Measurements from ENCODE around the gene BBS4.
A peak's percentile ranks its signal among the peaks of the same experiment; 100 is the strongest.
"Not testable (repeated sequence)": the region's sequence is repeated elsewhere in the genome, so short reads cannot be mapped to it uniquely, and the experiment has no call there.

BBS4 gene

DNA sequence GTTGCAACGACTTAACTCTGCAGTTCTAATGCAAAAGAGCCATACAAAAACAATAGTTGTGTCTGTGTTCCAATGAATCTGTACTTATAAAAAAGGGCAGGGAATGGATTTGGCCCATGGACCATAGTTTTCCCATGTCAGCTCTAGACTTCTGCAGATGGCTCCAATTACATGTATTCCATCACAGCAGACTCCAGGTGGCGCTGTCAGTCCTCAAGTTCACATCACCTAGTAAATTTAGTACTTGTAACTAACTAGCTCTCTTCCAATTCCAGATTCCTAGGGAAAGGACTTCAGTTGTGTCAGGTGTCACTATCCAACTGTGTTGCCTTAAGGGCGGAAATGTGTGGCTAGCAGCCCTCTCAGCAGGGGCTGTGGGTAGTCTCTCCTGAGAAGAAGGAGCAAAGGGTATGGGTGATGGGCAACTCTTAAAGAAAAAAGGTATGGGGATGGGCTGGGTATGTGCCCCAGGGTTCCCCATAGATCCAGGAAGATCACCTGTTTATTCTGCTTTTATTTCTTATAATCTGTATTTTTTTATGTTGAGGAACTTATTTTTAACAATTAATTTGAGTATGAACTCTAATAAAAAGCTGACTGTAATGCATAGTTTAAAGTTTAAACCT is 36.2 kb downstream of the BBS4 start:
- no peaks in the 10 kb centered on the region for H3K9me3 ChIP-seq (replicated peaks in 1 of 2; ENCODE audit: control insufficient read depth in 2 of 2, insufficient read depth in 1 of 2, low read depth in 1 of 2, low read length in 2 of 2)
- H3K79me1 ChIP-seq (ENCODE audit: low read depth, low read length) = no peaks in the 10 kb centered on the region
- peak; percentile 51 for DNase-seq (ENCODE audit: low spot score)
- H3K27me3 ChIP-seq (ENCODE audit: control insufficient read depth in 3 of 3, insufficient read depth in 3 of 3, low read depth in 1 of 3, low read length in 3 of 3) = no peaks in the 10 kb centered on the region
- H3K4me3 ChIP-seq (ENCODE audit: low read length in 2 of 2) = no peak overlapping the region
- no peak overlapping the region for H2AFZ ChIP-seq (ENCODE audit: low read length)
- no CpG with 5 or more reads among the region's 3 CpGs for WGBS, 2 donors (ENCODE audit: extremely low coverage in 2 of 2, insufficient read length in 2 of 2, insufficient replicate concordance in 1 of 2)
- H3K9ac ChIP-seq (ENCODE audit: low read depth, low read length, poor library complexity) = no peak overlapping the region
- no peak overlapping the region for H3K14ac ChIP-seq (ENCODE audit: low read length)
- H3K18ac ChIP-seq (ENCODE audit: low read length) = no peak overlapping the region
- H2BK15ac ChIP-seq (ENCODE audit: low read length) = no peak overlapping the region
- H2BK12ac ChIP-seq (ENCODE audit: low read length) = no peak overlapping the region
- H3K4ac ChIP-seq (ENCODE audit: low read length) = no peak overlapping the region
- no peak overlapping the region for H4K91ac ChIP-seq (ENCODE audit: low read depth, low read length, poor library complexity)
- H2BK120ac ChIP-seq (ENCODE audit: low read depth, low read length) = no peak overlapping the region
- no peak overlapping the region for H2BK5ac ChIP-seq (ENCODE audit: low read length)
- H3K4me1 ChIP-seq (ENCODE audit: control insufficient read depth in 2 of 2, insufficient read depth in 1 of 2, low read depth in 1 of 2, low read length in 2 of 2) = peaks cover 0 to 1% of the 10 kb centered on the region in 2 donors
- no peak overlapping the region for H2AK5ac ChIP-seq (ENCODE audit: low read depth, low read length)
- H4K8ac ChIP-seq (ENCODE audit: low read depth, low read length) = no peak overlapping the region
- no peak overlapping the region for H3K23ac ChIP-seq (ENCODE audit: low read depth, low read length, poor library complexity)
- peaks cover 2 to 40% of the 10 kb centered on the region in 2 donors for H3K36me3 ChIP-seq (replicated peaks in 1 of 2; ENCODE audit: control insufficient read depth in 2 of 2, insufficient read depth in 2 of 2, low read length in 2 of 2)
- H3K27ac ChIP-seq (replicated peaks; ENCODE audit: low read length) = no peak overlapping the region
- H3K4me2 ChIP-seq (ENCODE audit: insufficient read depth, low read length, poor library complexity, severe bottlenecking) = no peak overlapping the region

DNA sequence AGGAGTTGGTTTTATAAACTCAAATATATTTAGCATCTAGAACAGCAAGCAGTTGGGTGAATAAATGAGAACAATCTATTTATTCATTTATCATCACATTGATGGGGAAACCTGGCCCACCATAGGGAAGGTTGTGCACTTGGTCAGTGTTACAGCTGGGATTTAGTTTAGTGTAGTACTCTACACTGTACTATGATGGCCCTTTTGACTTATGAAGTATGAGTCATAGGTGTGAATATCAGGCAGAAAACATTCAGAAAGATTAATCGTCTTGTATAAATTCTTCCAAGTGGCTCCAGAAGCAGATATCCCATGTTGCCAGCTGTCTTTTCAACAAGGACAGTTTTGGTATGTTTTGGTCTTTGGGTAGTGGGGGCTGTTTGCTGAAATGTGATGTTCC is 38.0 kb downstream of the BBS4 start:
- no peak overlapping the region for H4K8ac ChIP-seq (ENCODE audit: low read depth, low read length)
- no peak for DNase-seq (ENCODE audit: low spot score)
- no peak overlapping the region for H2AFZ ChIP-seq (ENCODE audit: low read length)
- H3K4me1 ChIP-seq (ENCODE audit: control insufficient read depth in 2 of 2, insufficient read depth in 1 of 2, low read depth in 1 of 2, low read length in 2 of 2) = peaks cover 0 to 1% of the 10 kb centered on the region in 2 donors
- no peak overlapping the region for H3K4me3 ChIP-seq (ENCODE audit: low read length in 2 of 2)
- H3K9ac ChIP-seq (ENCODE audit: low read depth, low read length, poor library complexity) = no peak overlapping the region
- no peak overlapping the region for H2BK12ac ChIP-seq (ENCODE audit: low read length)
- H2AK5ac ChIP-seq (ENCODE audit: low read depth, low read length) = no peak overlapping the region
- no peak overlapping the region for H3K23ac ChIP-seq (ENCODE audit: low read depth, low read length, poor library complexity)
- H3K4ac ChIP-seq (ENCODE audit: low read length) = no peak overlapping the region
- no peak overlapping the region for H2BK120ac ChIP-seq (ENCODE audit: low read depth, low read length)
- H2BK5ac ChIP-seq (ENCODE audit: low read length) = no peak overlapping the region
- no CpG with 5 or more reads among the region's 1 CpG for WGBS, 2 donors (ENCODE audit: extremely low coverage in 2 of 2, insufficient read length in 2 of 2, insufficient replicate concordance in 1 of 2)
- no peaks in the 10 kb centered on the region for H3K27me3 ChIP-seq (ENCODE audit: control insufficient read depth in 3 of 3, insufficient read depth in 3 of 3, low read depth in 1 of 3, low read length in 3 of 3)
- no peak overlapping the region for H3K14ac ChIP-seq (ENCODE audit: low read length)
- H3K9me3 ChIP-seq (replicated peaks in 1 of 2; ENCODE audit: control insufficient read depth in 2 of 2, insufficient read depth in 1 of 2, low read depth in 1 of 2, low read length in 2 of 2) = no peaks in the 10 kb centered on the region
- no peak overlapping the region for H2BK15ac ChIP-seq (ENCODE audit: low read length)
- H3K36me3 ChIP-seq (replicated peaks in 1 of 2; ENCODE audit: control insufficient read depth in 2 of 2, insufficient read depth in 2 of 2, low read length in 2 of 2) = peaks cover 4 to 32% of the 10 kb centered on the region in 2 donors
- H3K18ac ChIP-seq (ENCODE audit: low read length) = no peak overlapping the region
- no peak overlapping the region for H3K4me2 ChIP-seq (ENCODE audit: insufficient read depth, low read length, poor library complexity, severe bottlenecking)
- H4K91ac ChIP-seq (ENCODE audit: low read depth, low read length, poor library complexity) = no peak overlapping the region
- H3K79me1 ChIP-seq (ENCODE audit: low read depth, low read length) = no peaks in the 10 kb centered on the region
- H3K27ac ChIP-seq (replicated peaks; ENCODE audit: low read length) = no peak overlapping the region

GRCh38 chr15:72725446-72725845 is 39.4 kb downstream of the BBS4 start:
- Histone ChIP-seq H3K9me3 (replicated peaks in 1 of 2; ENCODE audit: control insufficient read depth in 2 of 2, insufficient read depth in 1 of 2, low read depth in 1 of 2, low read length in 2 of 2) (no peaks in the 10 kb centered on the region), H3K27me3 (ENCODE audit: control insufficient read depth in 3 of 3, insufficient read depth in 3 of 3, low read depth in 1 of 3, low read length in 3 of 3) (no peaks in the 10 kb centered on the region), H3K4me3 (ENCODE audit: low read length in 2 of 2) (no peak overlapping the region), H2AK5ac (ENCODE audit: low read depth, low read length) (no peak overlapping the region), H2AFZ (ENCODE audit: low read length) (no peak overlapping the region), H2BK120ac (ENCODE audit: low read depth, low read length) (no peak overlapping the region), H2BK15ac (ENCODE audit: low read length) (no peak overlapping the region), H3K18ac (ENCODE audit: low read length) (no peak overlapping the region), H2BK5ac (ENCODE audit: low read length) (no peak overlapping the region), H3K14ac (ENCODE audit: low read length) (no peak overlapping the region), H3K9ac (ENCODE audit: low read depth, low read length, poor library complexity) (no peak overlapping the region), H3K27ac (replicated peaks; ENCODE audit: low read length) (no peak overlapping the region), H3K4me2 (ENCODE audit: insufficient read depth, low read length, poor library complexity, severe bottlenecking) (no peak overlapping the region), H3K23ac (ENCODE audit: low read depth, low read length, poor library complexity) (no peak overlapping the region), H3K4me1 (ENCODE audit: control insufficient read depth in 2 of 2, insufficient read depth in 1 of 2, low read depth in 1 of 2, low read length in 2 of 2) (peaks cover 0 to 1% of the 10 kb centered on the region in 2 donors), H4K91ac (ENCODE audit: low read depth, low read length, poor library complexity) (no peak overlapping the region), H2BK12ac (ENCODE audit: low read length) (no peak overlapping the region), H3K36me3 (replicated peaks in 1 of 2; ENCODE audit: control insufficient read depth in 2 of 2, insufficient read depth in 2 of 2, low read length in 2 of 2) (peaks cover 4 to 39% of the 10 kb centered on the region in 2 donors), H4K8ac (ENCODE audit: low read depth, low read length) (no peak overlapping the region), H3K79me1 (ENCODE audit: low read depth, low read length) (no peaks in the 10 kb centered on the region), H3K4ac (ENCODE audit: low read length) (no peak overlapping the region)
- 100% methylated on average over 2 of the region's 3 CpGs; no CpG with 5 or more reads in 1 of the 2 donors for WGBS, 2 donors (ENCODE audit: extremely low coverage in 2 of 2, insufficient read length in 2 of 2, insufficient replicate concordance in 1 of 2)
- DNase-seq (ENCODE audit: low spot score) = no peak

DNA sequence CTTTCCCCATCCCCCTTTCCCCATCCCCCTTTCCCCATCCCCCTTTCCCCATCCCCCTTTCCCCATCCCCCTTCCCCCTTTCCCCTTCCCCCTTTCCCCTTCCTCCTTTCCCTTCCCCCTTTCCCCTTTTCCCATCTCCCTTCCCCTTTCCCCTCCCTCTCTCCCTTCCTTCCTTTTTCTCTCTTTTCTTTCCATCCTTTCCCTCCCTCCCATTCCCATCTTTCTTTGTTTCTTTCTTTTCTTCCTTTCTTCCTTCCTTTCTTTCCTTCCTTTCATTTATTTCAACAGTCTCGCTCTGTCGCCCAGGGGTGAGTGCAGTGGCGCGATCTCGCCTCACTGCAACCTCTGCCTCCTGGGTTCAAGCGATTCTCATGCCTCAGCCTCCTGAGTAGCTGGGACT is 39.8 kb downstream of the BBS4 start:
- not testable (repeated sequence) for H4K91ac ChIP-seq (ENCODE audit: low read depth, low read length, poor library complexity); H2BK5ac ChIP-seq (ENCODE audit: low read length); H3K9me3 ChIP-seq (replicated peaks in 1 of 2; ENCODE audit: control insufficient read depth in 2 of 2, insufficient read depth in 1 of 2, low read depth in 1 of 2, low read length in 2 of 2); H3K4me1 ChIP-seq (ENCODE audit: control insufficient read depth in 2 of 2, insufficient read depth in 1 of 2, low read depth in 1 of 2, low read length in 2 of 2); H3K4ac ChIP-seq (ENCODE audit: low read length); H4K8ac ChIP-seq (ENCODE audit: low read depth, low read length); H3K27ac ChIP-seq (replicated peaks; ENCODE audit: low read length); H2BK120ac ChIP-seq (ENCODE audit: low read depth, low read length); H2BK12ac ChIP-seq (ENCODE audit: low read length); H2BK15ac ChIP-seq (ENCODE audit: low read length); DNase-seq (ENCODE audit: low spot score); H2AK5ac ChIP-seq (ENCODE audit: low read depth, low read length); H3K14ac ChIP-seq (ENCODE audit: low read length); H3K79me1 ChIP-seq (ENCODE audit: low read depth, low read length); H3K18ac ChIP-seq (ENCODE audit: low read length); H2AFZ ChIP-seq (ENCODE audit: low read length); H3K4me2 ChIP-seq (ENCODE audit: insufficient read depth, low read length, poor library complexity, severe bottlenecking); H3K4me3 ChIP-seq (ENCODE audit: low read length in 2 of 2); H3K23ac ChIP-seq (ENCODE audit: low read depth, low read length, poor library complexity); H3K27me3 ChIP-seq (ENCODE audit: control insufficient read depth in 3 of 3, insufficient read depth in 3 of 3, low read depth in 1 of 3, low read length in 3 of 3)
- WGBS, 2 donors (ENCODE audit: extremely low coverage in 2 of 2, insufficient read length in 2 of 2, insufficient replicate concordance in 1 of 2) = no CpG with 5 or more reads among the region's 6 CpGs
- peak overlapping the region; percentile 10 for H3K9ac ChIP-seq (ENCODE audit: low read depth, low read length, poor library complexity)
- H3K36me3 ChIP-seq (replicated peaks in 1 of 2; ENCODE audit: control insufficient read depth in 2 of 2, insufficient read depth in 2 of 2, low read length in 2 of 2) = peaks cover 4 to 43% of the 10 kb centered on the region in 2 donors

Measured in neuronal stem cell (in vitro differentiated cells).